Measurements from ENCODE around the gene GZF1. TPM values are rescaled to one million over a fixed set of nuclear protein-coding genes. Genes with fewer than 3 reads are reported as not detected.

The GZF1 gene
- total RNA-seq, 1 donor from 2014 or later = 28.3 TPM

DNA sequence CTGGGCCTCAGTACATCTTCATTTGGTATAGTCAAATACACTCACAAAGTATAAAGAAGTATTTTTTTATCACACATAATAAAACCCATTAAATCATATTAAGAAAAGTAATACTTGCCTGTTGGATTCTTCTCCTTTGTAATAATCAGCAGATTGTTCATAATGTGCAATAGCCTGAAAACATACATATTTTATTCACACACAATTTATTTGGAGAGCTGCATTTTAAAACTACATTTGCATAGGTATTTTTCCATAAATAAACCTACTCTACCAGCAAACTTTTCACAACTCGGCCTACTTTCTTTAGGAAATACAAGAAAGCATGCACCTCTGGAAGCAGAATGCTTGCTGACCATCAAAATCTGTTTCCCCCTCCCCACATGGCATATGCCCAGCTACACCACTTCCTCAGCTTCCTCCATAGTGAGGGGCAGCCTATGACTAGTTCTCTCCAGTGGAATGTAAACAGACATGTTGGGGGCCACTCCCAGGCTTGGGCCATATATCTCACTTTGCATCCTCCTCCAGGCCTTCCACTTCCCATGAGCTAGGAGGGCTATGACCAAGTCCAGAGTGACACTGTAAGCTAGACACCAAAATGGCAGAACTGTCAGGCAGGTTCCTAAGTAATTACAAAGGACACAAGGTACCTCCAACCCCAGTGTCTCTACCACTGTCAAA is 28.3 kb downstream of the GZF1 start:
- peaks cover 9% of the 10 kb centered on the region for H3K27me3 Mint-ChIP-seq (ENCODE audit: unreplicated experiment)
- peaks cover 7% of the 10 kb centered on the region for H3K36me3 Mint-ChIP-seq (ENCODE audit: unreplicated experiment)
- peaks cover 16% of the 10 kb centered on the region for H3K4me1 Mint-ChIP-seq (ENCODE audit: low read depth, unreplicated experiment)
- peaks cover 3% of the 10 kb centered on the region for H3K9me3 Mint-ChIP-seq (ENCODE audit: unreplicated experiment)
- no peak overlapping the region for H3K27ac Mint-ChIP-seq (ENCODE audit: unreplicated experiment)
- no peak for TF ChIP-seq CTCF (IDR thresholded peaks at IDR 0.05; ENCODE audit: partially characterized antibody, unreplicated experiment)
- DNase-seq = no peak
- H3K4me3 Mint-ChIP-seq (ENCODE audit: unreplicated experiment) = no peak overlapping the region

DNA sequence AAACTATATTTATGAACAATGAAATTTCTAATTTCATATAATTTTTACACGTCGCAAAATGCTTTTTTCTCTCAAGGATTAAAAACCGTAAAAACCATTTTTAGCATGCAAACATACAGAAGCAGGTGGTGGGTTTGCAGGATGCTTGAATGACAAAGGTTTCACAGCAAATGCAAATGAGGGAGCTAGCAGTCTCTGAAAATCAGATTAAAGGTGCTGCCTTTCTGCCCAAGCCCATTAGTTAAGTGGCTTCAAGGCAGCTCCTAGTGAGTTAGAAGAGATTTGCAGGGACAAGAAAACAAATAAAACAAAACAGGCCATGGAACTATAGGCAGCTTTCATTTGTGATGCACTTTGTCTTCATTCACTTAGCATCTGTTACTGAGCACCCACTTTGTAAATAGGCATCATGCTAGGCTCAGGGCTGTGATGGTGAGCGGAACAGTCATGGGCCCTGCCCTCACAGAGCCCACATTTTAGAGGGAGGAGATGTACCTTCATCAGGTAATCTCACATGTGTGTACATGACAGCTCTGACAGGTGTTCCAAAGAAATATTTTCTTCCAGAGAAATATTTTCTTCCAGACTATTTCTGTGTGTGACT is 29.8 kb downstream of the GZF1 start:
- Mint-ChIP-seq H3K27me3 (ENCODE audit: unreplicated experiment) (peaks cover 9% of the 10 kb centered on the region), H3K9me3 (ENCODE audit: unreplicated experiment) (peaks cover 3% of the 10 kb centered on the region), H3K36me3 (ENCODE audit: unreplicated experiment) (peaks cover 7% of the 10 kb centered on the region), H3K4me1 (ENCODE audit: low read depth, unreplicated experiment) (peaks cover 17% of the 10 kb centered on the region), H3K4me3 (ENCODE audit: unreplicated experiment) (no peak overlapping the region), H3K27ac (ENCODE audit: unreplicated experiment) (peak overlapping the region; percentile 76)
- no peak for TF ChIP-seq CTCF (IDR thresholded peaks at IDR 0.05; ENCODE audit: partially characterized antibody, unreplicated experiment)
- DNase-seq = no peak

DNA sequence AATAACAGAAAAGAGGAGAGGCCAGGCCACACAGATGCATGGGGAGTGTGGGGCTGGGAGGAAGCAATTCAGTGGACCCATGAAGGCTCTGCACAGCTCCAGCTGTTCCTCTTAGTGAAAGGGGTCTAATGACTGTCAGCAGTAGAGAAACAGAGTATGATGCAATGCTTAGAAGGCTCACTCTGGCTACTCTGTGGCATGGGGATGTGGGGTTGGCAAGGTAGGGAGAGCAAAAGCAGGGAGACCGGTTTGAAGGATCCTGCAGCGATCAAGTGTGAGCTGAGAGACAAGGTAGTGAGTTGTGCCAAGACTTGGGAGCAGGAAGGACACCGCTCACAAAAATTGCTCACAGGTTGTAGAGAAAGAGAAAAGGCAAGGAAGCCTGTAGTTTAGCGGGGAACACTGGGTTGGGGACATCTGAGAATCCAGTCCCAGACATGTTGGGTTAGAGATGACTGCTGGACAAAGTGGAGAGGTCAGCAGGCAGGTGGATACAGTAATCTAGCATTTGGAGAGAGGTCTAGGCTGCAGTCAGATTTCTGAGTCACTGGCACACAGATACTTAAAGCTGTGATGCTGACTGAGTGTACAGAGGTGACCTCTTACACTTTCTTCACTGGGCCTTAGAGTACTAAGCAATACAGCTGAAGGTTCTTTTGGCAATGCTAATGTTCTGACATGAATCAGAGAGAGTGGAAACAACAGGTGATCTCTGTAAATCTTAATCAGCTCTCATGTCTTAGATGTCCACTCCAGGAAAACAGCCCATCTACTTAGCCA is 32.2 kb downstream of the GZF1 start:
- DNase-seq = no peak
- H3K36me3 Mint-ChIP-seq (ENCODE audit: unreplicated experiment) = peaks cover 7% of the 10 kb centered on the region
- H3K27me3 Mint-ChIP-seq (ENCODE audit: unreplicated experiment) = peaks cover 6% of the 10 kb centered on the region
- H3K9me3 Mint-ChIP-seq (ENCODE audit: unreplicated experiment) = peaks cover 3% of the 10 kb centered on the region
- H3K27ac Mint-ChIP-seq (ENCODE audit: unreplicated experiment) = peak overlapping the region; percentile 83
- no peak for TF ChIP-seq CTCF (IDR thresholded peaks at IDR 0.05; ENCODE audit: partially characterized antibody, unreplicated experiment)
- no peak overlapping the region for H3K4me3 Mint-ChIP-seq (ENCODE audit: unreplicated experiment)
- H3K4me1 Mint-ChIP-seq (ENCODE audit: low read depth, unreplicated experiment) = peaks cover 32% of the 10 kb centered on the region

GRCh38 chr20:23396950-23397627 is 35.1 kb downstream of the GZF1 start:
- peak overlapping the region; percentile 43 for H3K27ac Mint-ChIP-seq (ENCODE audit: unreplicated experiment)
- no peak for DNase-seq
- TF ChIP-seq CTCF (IDR thresholded peaks at IDR 0.05; ENCODE audit: partially characterized antibody, unreplicated experiment) = no peak
- peaks cover 33% of the 10 kb centered on the region for H3K4me1 Mint-ChIP-seq (ENCODE audit: low read depth, unreplicated experiment)
- H3K4me3 Mint-ChIP-seq (ENCODE audit: unreplicated experiment) = no peak overlapping the region
- peaks cover 7% of the 10 kb centered on the region for H3K36me3 Mint-ChIP-seq (ENCODE audit: unreplicated experiment)
- peaks cover 3% of the 10 kb centered on the region for H3K9me3 Mint-ChIP-seq (ENCODE audit: unreplicated experiment)
- peaks cover 6% of the 10 kb centered on the region for H3K27me3 Mint-ChIP-seq (ENCODE audit: unreplicated experiment)

Data from glutamatergic neuron (in vitro differentiated cells).